H9 (cell line): ENCODE data around the gene CFAP45. TPM values are rescaled to one million over a fixed set of nuclear protein-coding genes. Genes with fewer than 3 reads are reported as not detected.

Source experiments
- DNase-seq: peaks from one replicate; pipeline ENCODE4 v3.0.0-alpha.2; 2017
- H2AFZ ChIP-seq: one replicate; pipeline ENCODE4 v1.6.1; 2013; ENCODE audit warnings: mild to moderate bottlenecking, low read length, control low read depth, moderate library complexity
- H2AK5ac ChIP-seq: 2 replicates; pipeline ENCODE4 v1.6.1; 2013; ENCODE audit warnings: low read length, control low read depth, mixed read lengths; ENCODE audit not compliant: insufficient read length
- H2BK120ac ChIP-seq: one replicate; pipeline ENCODE4 v1.6.1; 2013; ENCODE audit warnings: low read depth, mild to moderate bottlenecking, low read length, control low read depth, inconsistent platforms; ENCODE audit not compliant: poor library complexity, severe bottlenecking
- H2BK12ac ChIP-seq: 2 replicates; pipeline ENCODE4 v1.6.1; 2013; ENCODE audit warnings: low read length, control low read depth, mixed read lengths, low read depth; ENCODE audit not compliant: insufficient read length
- H2BK15ac ChIP-seq: 2 replicates; pipeline ENCODE4 v1.6.1; 2013; ENCODE audit warnings: low read depth, low read length, control low read depth
- H2BK20ac ChIP-seq: one replicate; pipeline ENCODE4 v1.6.1; 2013; ENCODE audit warnings: low read depth, mild to moderate bottlenecking, low read length, control low read depth, inconsistent platforms; ENCODE audit not compliant: poor library complexity, severe bottlenecking
- H2BK5ac ChIP-seq: 2 replicates; pipeline ENCODE4 v1.6.1; 2013; ENCODE audit warnings: low read length, control low read depth, mixed read lengths; ENCODE audit not compliant: insufficient read length
- H3K14ac ChIP-seq: 2 replicates; pipeline ENCODE4 v1.6.1; 2013; ENCODE audit warnings: low read length, control low read depth; ENCODE audit not compliant: insufficient read depth
- H3K18ac ChIP-seq: 2 replicates; pipeline ENCODE4 v1.6.1; 2013; ENCODE audit warnings: low read depth, mild to moderate bottlenecking, mixed read lengths, low read length, control low read depth; ENCODE audit not compliant: insufficient read length
- H3K23ac ChIP-seq: 2 replicates; pipeline ENCODE4 v1.6.1; 2013; ENCODE audit warnings: low read length, control low read depth, mixed read lengths, low read depth; ENCODE audit not compliant: insufficient read length
- H3K23me2 ChIP-seq: 2 replicates; pipeline ENCODE4 v1.6.1; 2013; ENCODE audit warnings: low read depth, mild to moderate bottlenecking, mixed read lengths, low read length, control low read depth; ENCODE audit not compliant: insufficient read length, poor library complexity, severe bottlenecking
- H3K27ac ChIP-seq: 2 replicates; pipeline ENCODE4 v1.5.1; 2013; ENCODE audit warnings: low read length, control low read depth, mixed read lengths, low read depth; ENCODE audit not compliant: insufficient read length
- H3K27me3 ChIP-seq: 2 replicates; pipeline ENCODE4 v1.6.1; 2013; ENCODE audit warnings: low read length, control low read depth, inconsistent platforms; ENCODE audit not compliant: insufficient read depth
- H3K4ac ChIP-seq: 2 replicates; pipeline ENCODE4 v1.6.1; 2013; ENCODE audit warnings: low read depth, mild to moderate bottlenecking, control low read depth, inconsistent platforms, low read length, moderate library complexity
- H3K4me1 ChIP-seq: 2 replicates; pipeline ENCODE4 v1.6.1; 2013; ENCODE audit warnings: low read length, control low read depth, inconsistent platforms; ENCODE audit not compliant: insufficient read depth
- H3K4me2 ChIP-seq: 2 replicates; pipeline ENCODE4 v1.6.1; 2013; ENCODE audit warnings: low read length, control low read depth, mixed read lengths; ENCODE audit not compliant: insufficient read length, insufficient read depth
- H3K56ac ChIP-seq: 2 replicates; pipeline ENCODE4 v1.6.1; 2013; ENCODE audit warnings: low read depth, mild to moderate bottlenecking, mixed read lengths, low read length, control low read depth; ENCODE audit not compliant: insufficient read length
- H3K79me1 ChIP-seq: 2 replicates; pipeline ENCODE4 v1.6.1; 2013; ENCODE audit warnings: low read depth, mild to moderate bottlenecking, moderate library complexity, low read length, control low read depth, inconsistent platforms; ENCODE audit not compliant: insufficient read depth, poor library complexity, severe bottlenecking
- H3K79me2 ChIP-seq: 2 replicates; pipeline ENCODE4 v1.6.1; 2013; ENCODE audit warnings: low read length, control low read depth, inconsistent platforms; ENCODE audit not compliant: insufficient read depth
- H3K9ac ChIP-seq: 2 replicates; pipeline ENCODE4 v1.6.1; 2013; ENCODE audit warnings: low read length, control low read depth, mixed read lengths; ENCODE audit not compliant: insufficient read length; ENCODE audit errors: extremely low read depth
- H3K9me3 ChIP-seq: one replicate; pipeline ENCODE4 v1.6.1; 2013; ENCODE audit warnings: low read depth, low read length, inconsistent platforms; ENCODE audit not compliant: control insufficient read depth
- H3T11ph ChIP-seq: one replicate; pipeline ENCODE4 v1.6.1; 2013; ENCODE audit warnings: mild to moderate bottlenecking, low read length, control low read depth, inconsistent platforms
- H4K20me1 ChIP-seq: one replicate; pipeline ENCODE4 v1.6.1; 2013; ENCODE audit not compliant: control insufficient read depth, insufficient read length, insufficient read depth
- H4K5ac ChIP-seq: 2 replicates; pipeline ENCODE4 v1.6.1; 2013; ENCODE audit warnings: low read depth, mild to moderate bottlenecking, mixed read lengths, low read length, control low read depth; ENCODE audit not compliant: insufficient read length
- H4K8ac ChIP-seq: replicated peaks from 2 replicates; pipeline ENCODE4 v1.6.1; 2013; ENCODE audit warnings: low read length, control low read depth, mixed read lengths, low read depth; ENCODE audit not compliant: insufficient read length
- H4K91ac ChIP-seq: 2 replicates; pipeline ENCODE4 v1.6.1; 2013; ENCODE audit warnings: low read depth, mild to moderate bottlenecking, moderate library complexity, mixed read lengths, low read length, control low read depth; ENCODE audit not compliant: insufficient read length
- H3K27ac Mint-ChIP-seq, 3 experiments: 2 replicates in 2 of 3; 3 replicates in 1 of 3; pipeline ENCODE4 v1.8.0; 2020 to 2021; ENCODE audit warnings: mixed read lengths in 3 of 3, mild to moderate bottlenecking in 1 of 3, moderate library complexity in 1 of 3
- H3K27me3 Mint-ChIP-seq: 2 replicates; pipeline ENCODE4 v1.8.0; 2021; ENCODE audit warnings: low read depth, mild to moderate bottlenecking, moderate library complexity, mixed read lengths
- H3K36me3 Mint-ChIP-seq, 3 experiments: 2 replicates in 2 of 3; 3 replicates in 1 of 3; pipeline ENCODE4 v1.8.0; 2020 to 2021; ENCODE audit warnings: low read depth in 3 of 3, mixed read lengths in 3 of 3; ENCODE audit not compliant: insufficient read depth in 1 of 3
- H3K4me1 Mint-ChIP-seq, 2 experiments: 2 replicates each; pipeline ENCODE4 v1.8.0; 2020; ENCODE audit warnings: mixed read lengths in 2 of 2
- H3K4me3 Mint-ChIP-seq, 2 experiments: 2 replicates in 1 of 2; 3 replicates in 1 of 2; pipeline ENCODE4 v1.8.0; 2020 to 2021; ENCODE audit warnings: mild to moderate bottlenecking in 2 of 2, mixed read lengths in 2 of 2, moderate library complexity in 1 of 2
- H3K9me3 Mint-ChIP-seq, 2 experiments: 2 replicates in 1 of 2; 3 replicates in 1 of 2; pipeline ENCODE4 v1.8.0; 2020; ENCODE audit warnings: mild to moderate bottlenecking in 2 of 2, mixed read lengths in 2 of 2, moderate library complexity in 1 of 2
- CTCF ChIP-seq: fragments of 200-600 bp; sonication (generic); conservative IDR thresholded peaks from 3 replicates; pipeline ENCODE4 v1.8.0; 2021; ENCODE audit warnings: antibody characterized with exemption, mild to moderate bottlenecking
- WGBS: extraction: QIAGEN DNeasy Blood & Tissue Kit; methylation state at CpG from one replicate; pipeline ENCODE4 v1.1.7; 2013; ENCODE audit warnings: missing lambda C conversion rate, low lambda C conversion rate, mixed read lengths; ENCODE audit not compliant: insufficient read length; ENCODE audit errors: extremely low coverage; 5-methylcytosine and 5-hydroxymethylcytosine counted together
- total RNA-seq: library from RNA; stranded (reverse); gene quantifications from 2 replicates; pipeline ENCODE4 v1.2.1, GENCODE V29; 2021

CFAP45 gene
- total RNA-seq, 1 experiment from 2014 or later = 0.85 TPM

GRCh38 chr1:159864262-159864661 lies 35.7 kb downstream of the CFAP45 start:
- Histone ChIP-seq H3K9ac (no peak overlapping the region), H3K4me2 (no peak overlapping the region), H3K79me1 (no peaks in the 10 kb centered on the region), H4K91ac (no peak overlapping the region), H3T11ph (no peak overlapping the region), H4K5ac (no peak overlapping the region), H2AK5ac (no peak overlapping the region), H4K20me1 (peaks cover 2% of the 10 kb centered on the region), H2BK5ac (no peak overlapping the region), H2BK15ac (no peak overlapping the region), H3K18ac (no peak overlapping the region), H3K4me1 (no peaks in the 10 kb centered on the region), H2BK20ac (no peak overlapping the region), H2BK12ac (no peak overlapping the region), H3K23me2 (no peaks in the 10 kb centered on the region), H4K8ac (no peak overlapping the region), H2BK120ac (no peak overlapping the region), H3K4ac (no peak overlapping the region), H3K14ac (no peak overlapping the region), H3K27ac (no peak overlapping the region), H3K56ac (no peak overlapping the region), H2AFZ (no peak overlapping the region), H3K9me3 (no peaks in the 10 kb centered on the region), H3K27me3 (no peaks in the 10 kb centered on the region), H3K79me2 (no peaks in the 10 kb centered on the region), H3K23ac (no peak overlapping the region)
- H3K4me1 Mint-ChIP-seq = peaks cover 26 to 33% of the 10 kb centered on the region in 2 experiments
- H3K9me3 Mint-ChIP-seq = no peaks in the 10 kb centered on the region
- H3K27me3 Mint-ChIP-seq = peaks cover 23% of the 10 kb centered on the region
- no peaks in the 10 kb centered on the region for H3K36me3 Mint-ChIP-seq
- H3K4me3 Mint-ChIP-seq = no peak overlapping the region
- no peak for DNase-seq
- WGBS = no CpG with 5 or more reads among the region's 2 CpGs
- H3K27ac Mint-ChIP-seq = no peak overlapping the region
- no peak for TF ChIP-seq CTCF
